ENCODE measurements around the gene MVB12B.

The MVB12B gene

DNA sequence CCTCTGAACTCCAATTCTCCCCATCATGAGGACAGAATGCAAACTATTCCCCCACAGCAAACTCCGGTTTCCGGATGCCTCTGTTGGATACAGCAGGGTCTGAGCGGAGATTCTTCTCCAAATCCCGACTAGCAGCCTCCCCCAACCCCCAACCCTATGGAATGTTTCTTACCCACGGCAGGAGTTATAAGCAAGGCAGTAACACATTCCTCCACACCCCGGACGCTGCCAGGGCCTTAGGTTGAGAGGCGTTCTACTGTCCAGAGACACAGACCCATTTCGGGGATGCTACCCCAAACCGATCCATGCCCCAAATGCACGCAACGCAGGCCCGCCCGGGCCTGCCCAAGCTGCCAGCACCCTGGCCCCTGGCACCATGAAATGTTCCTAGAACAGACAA, 201.5 kb downstream of the MVB12B start:
- Histone ChIP-seq H3K9me3 (no peaks in the 10 kb centered on the region), H3K4me3 (no peak overlapping the region), H3K4me2 (no peak overlapping the region), H3K4me1 (peaks cover 14% of the 10 kb centered on the region), H3K9ac (no peak overlapping the region), H4K20me1 (no peaks in the 10 kb centered on the region), H3K27ac (no peak overlapping the region), H3K27me3 (0 out of 2 replicates have a peak, but pooled peaks cover 6% of the 10 kb centered on the region), H3K36me3 (no peaks in the 10 kb centered on the region)
- TF ChIP-seq Cebpa-rat (IDR thresholded peaks at IDR 0.05): no peak

DNA sequence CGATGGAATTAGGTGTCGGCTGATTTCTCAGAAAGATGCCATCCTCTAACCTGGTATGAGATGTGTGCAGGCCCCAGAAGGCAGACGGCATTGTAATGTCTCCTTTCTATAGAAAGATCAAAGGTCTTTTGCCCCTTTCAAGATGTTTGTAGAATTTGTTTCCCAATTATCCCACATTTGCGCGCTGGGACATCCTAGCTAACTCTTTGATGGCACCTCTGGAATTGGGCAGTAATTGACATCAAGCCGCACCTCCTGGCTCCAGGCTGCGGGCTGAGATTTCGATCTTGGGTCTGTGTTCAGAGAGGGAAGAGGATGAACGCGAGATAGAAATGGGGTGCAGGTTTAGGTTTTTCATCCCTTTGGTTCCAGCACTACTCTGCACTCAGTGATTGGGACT, 202.3 kb downstream of the MVB12B start:
- no peak for TF ChIP-seq Cebpa-rat (IDR thresholded peaks at IDR 0.05)
- no peak overlapping the region for H3K9ac ChIP-seq
- no peak overlapping the region for H3K4me2 ChIP-seq
- no peak overlapping the region for H3K27ac ChIP-seq
- no peaks in the 10 kb centered on the region for H4K20me1 ChIP-seq
- H3K4me3 ChIP-seq: no peak overlapping the region
- H3K36me3 ChIP-seq: no peaks in the 10 kb centered on the region
- H3K27me3 ChIP-seq: 0 out of 2 replicates have a peak, but pooled peaks cover 6% of the 10 kb centered on the region
- peaks cover 17% of the 10 kb centered on the region for H3K4me1 ChIP-seq
- H3K9me3 ChIP-seq: no peaks in the 10 kb centered on the region

DNA sequence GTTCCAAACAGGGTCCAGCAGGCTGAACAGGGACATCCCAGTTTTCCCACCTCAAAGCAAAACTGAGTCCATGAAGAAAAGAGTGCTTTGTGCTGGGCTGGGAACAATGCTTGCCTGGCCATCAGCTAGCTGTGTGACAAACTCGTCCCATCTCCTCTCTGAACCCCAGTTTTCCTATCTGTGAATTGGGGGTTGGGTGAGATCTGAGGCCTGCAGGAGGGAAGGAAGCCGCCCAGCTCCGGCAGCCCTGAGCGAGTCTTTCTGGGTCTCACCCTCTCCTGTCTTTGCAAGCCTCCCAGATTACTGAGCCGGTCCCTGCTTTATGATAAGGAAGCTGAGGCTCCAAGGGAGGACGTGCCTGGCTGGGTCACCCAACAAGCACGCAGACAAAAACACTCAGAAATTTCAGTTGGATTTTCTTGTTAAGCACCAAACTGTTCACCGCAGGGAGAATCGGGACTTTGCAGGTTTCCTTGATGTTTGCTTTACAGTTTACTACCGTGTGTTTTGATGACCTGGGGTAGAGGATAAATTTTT, 204.5 kb downstream of the MVB12B start:
- Histone ChIP-seq H3K4me1 (peaks cover 25% of the 10 kb centered on the region; the same call in 1 of the 2 replicates), H3K27me3 (0 out of 2 replicates have a peak, but pooled peaks cover 5% of the 10 kb centered on the region), H3K9ac (no peak overlapping the region), H3K27ac (no peak overlapping the region), H3K4me3 (no peak overlapping the region), H4K20me1 (no peaks in the 10 kb centered on the region), H3K36me3 (no peaks in the 10 kb centered on the region), H3K9me3 (no peaks in the 10 kb centered on the region), H3K4me2 (no peak overlapping the region)
- no peak for TF ChIP-seq Cebpa-rat (IDR thresholded peaks at IDR 0.05)

DNA sequence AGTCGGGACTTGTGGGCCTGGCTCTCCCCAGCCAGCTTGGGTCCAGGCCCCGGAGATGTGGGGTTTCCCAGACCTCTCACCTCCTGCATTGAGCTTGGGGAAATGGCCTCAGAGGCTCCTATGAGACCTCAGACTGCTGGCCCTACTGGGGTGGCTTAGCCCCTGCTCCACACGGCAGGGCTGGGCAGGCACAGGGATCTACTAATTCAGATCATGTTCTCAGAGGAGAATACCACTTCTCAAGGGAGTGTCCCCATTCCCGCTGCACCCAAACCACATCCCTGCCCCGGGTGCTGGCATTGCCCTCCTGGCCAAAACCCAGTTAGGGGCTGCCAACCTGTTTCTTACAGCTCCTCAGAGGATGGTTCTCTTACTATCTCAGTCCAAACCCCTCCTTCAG, 205.0 kb downstream of the MVB12B start:
- H4K20me1 ChIP-seq: no peaks in the 10 kb centered on the region
- H3K27me3 ChIP-seq: no peaks in the 10 kb centered on the region
- H3K4me1 ChIP-seq: peaks cover 21% of the 10 kb centered on the region; the same call in 1 of the 2 replicates
- no peaks in the 10 kb centered on the region for H3K9me3 ChIP-seq
- no peaks in the 10 kb centered on the region for H3K36me3 ChIP-seq
- no peak overlapping the region for H3K4me2 ChIP-seq
- H3K4me3 ChIP-seq: no peak overlapping the region
- H3K27ac ChIP-seq: no peak overlapping the region
- TF ChIP-seq Cebpa-rat (IDR thresholded peaks at IDR 0.05): no peak
- H3K9ac ChIP-seq: no peak overlapping the region

DNA sequence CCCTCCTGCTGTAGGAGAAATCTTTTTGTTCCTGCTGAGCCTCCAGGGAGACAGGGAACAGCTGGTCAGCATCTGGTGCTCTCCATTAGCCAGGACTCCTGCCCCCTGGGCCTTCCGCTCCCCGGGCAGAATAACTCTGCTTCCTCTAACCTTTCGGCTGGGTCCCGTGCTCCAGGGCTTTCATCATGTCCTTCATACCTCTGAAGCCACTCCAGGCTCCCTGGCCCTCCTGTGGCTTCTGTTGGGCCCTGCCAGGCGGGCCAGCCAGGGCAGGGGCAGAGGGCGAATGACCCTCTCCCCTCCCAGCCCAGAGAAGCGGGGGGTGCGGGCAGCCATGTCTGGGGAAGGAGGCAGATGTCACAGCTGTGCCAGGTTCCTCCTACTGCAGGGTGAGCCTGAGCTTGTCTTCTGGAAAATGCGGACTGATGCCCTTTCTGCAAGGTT, 205.4 kb downstream of the MVB12B start:
- H3K4me2 ChIP-seq: no peak overlapping the region
- no peak overlapping the region for H3K9ac ChIP-seq
- H3K27me3 ChIP-seq: no peaks in the 10 kb centered on the region
- H3K36me3 ChIP-seq: no peaks in the 10 kb centered on the region
- no peak for TF ChIP-seq Cebpa-rat (IDR thresholded peaks at IDR 0.05)
- peaks cover 19% of the 10 kb centered on the region; the same call in 1 of the 2 replicates for H3K4me1 ChIP-seq
- H4K20me1 ChIP-seq: no peaks in the 10 kb centered on the region
- H3K4me3 ChIP-seq: no peak overlapping the region
- no peaks in the 10 kb centered on the region for H3K9me3 ChIP-seq
- no peak overlapping the region for H3K27ac ChIP-seq

DNA sequence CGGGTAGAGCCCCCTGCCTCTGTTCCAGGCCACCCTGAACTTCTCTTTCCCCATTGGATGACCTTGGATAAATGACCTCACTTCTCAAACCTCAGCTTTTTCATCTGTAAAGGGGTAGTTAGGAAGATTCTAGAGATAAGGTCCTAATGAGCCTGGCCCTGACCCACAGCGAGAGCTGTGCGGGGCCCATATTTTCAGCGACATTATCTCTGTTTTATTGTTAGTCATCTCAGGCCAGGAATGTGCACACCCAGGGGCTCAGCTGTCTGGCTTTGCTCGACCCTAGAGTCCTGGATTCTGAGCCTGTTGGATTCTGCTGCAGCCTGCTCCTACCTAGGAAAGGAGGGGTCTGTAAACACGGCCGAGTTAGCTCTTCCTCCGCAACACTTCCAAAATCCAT, 205.9 kb downstream of the MVB12B start:
- no peaks in the 10 kb centered on the region for H3K9me3 ChIP-seq
- no peaks in the 10 kb centered on the region for H3K27me3 ChIP-seq
- no peaks in the 10 kb centered on the region for H3K36me3 ChIP-seq
- no peak overlapping the region for H3K4me3 ChIP-seq
- no peak overlapping the region for H3K9ac ChIP-seq
- H3K27ac ChIP-seq: no peak overlapping the region
- no peaks in the 10 kb centered on the region for H4K20me1 ChIP-seq
- peaks cover 19% of the 10 kb centered on the region; the same call in 1 of the 2 replicates for H3K4me1 ChIP-seq
- H3K4me2 ChIP-seq: no peak overlapping the region
- no peak for TF ChIP-seq Cebpa-rat (IDR thresholded peaks at IDR 0.05)

DNA sequence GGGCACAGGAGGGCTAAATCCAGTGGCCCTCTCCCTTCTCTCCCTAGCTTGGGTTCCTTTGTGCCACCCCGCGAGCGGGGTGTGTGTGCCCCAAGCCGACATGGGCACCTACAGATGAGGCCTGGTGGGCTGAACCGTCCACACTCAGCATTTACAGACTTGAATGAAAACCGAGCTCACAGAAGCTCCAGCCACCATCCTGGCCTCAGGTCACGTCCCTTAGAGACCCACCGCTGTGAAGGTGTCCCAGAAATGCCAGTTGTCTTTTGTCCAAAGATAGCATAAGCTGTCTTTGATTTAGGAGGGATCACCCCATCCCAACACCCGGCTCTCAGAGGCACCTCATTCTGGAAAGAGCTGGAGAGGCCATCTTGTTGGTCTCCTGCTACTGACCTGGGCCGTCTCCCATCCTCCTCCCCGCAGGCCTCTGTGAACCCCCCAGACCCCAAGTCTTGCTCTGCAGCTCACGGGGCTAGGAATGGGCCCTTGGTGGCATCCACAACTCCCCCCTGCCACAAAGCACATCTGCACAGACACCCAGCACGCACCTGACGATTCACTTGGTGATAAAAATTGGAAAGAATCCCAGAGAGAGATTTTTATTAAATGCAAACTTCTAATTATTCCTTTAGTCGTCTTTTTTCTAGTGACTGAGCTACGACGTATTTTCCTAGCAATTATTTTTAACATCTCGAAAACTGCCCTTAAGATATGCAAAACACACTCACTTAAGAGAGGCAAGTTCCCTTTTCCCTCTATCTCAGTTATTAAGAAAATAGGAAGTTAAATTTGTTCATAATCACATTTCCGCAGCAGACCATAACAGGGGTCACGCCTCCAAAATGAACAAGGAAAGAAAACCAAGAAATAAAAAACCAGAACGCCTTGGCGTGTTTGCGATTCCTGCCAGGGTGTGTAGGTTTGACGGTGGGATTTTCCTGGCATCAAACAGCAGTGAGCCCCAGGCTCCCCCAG, 206.6 kb downstream of the MVB12B start:
- H3K9ac ChIP-seq: no peak overlapping the region
- H3K27me3 ChIP-seq: no peaks in the 10 kb centered on the region
- no peak for TF ChIP-seq Cebpa-rat (IDR thresholded peaks at IDR 0.05)
- H3K4me3 ChIP-seq: no peak overlapping the region
- H3K27ac ChIP-seq: no peak overlapping the region
- no peaks in the 10 kb centered on the region for H3K36me3 ChIP-seq
- no peaks in the 10 kb centered on the region for H4K20me1 ChIP-seq
- H3K4me1 ChIP-seq: peaks cover 19% of the 10 kb centered on the region; the same call in 1 of the 2 replicates
- H3K4me2 ChIP-seq: no peak overlapping the region
- H3K9me3 ChIP-seq: no peaks in the 10 kb centered on the region

DNA sequence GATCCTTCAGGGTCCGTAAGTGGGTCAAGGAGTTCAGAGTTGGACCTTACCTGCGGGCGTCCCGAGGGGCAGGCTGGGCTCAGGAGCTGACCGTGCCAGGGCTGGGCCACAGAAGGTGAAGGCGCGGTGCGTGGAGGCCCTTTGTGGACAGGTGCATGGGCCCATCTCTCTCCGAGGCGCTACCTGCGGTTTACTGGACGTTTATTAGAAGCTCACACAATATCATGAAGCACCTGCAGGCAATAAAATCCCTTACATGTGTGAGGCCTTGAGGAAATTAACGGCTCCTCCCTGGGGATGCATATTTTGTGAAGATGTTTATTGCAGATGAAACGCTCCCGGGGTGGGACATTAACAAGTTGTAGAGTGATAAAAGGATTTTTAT, 207.3 kb downstream of the MVB12B start:
- Histone ChIP-seq H3K4me1 (peaks cover 19% of the 10 kb centered on the region; the same call in 1 of the 2 replicates), H3K4me2 (no peak overlapping the region), H3K27ac (no peak overlapping the region), H3K36me3 (no peaks in the 10 kb centered on the region), H3K9me3 (no peaks in the 10 kb centered on the region), H3K27me3 (no peaks in the 10 kb centered on the region), H3K4me3 (no peak overlapping the region), H4K20me1 (no peaks in the 10 kb centered on the region), H3K9ac (no peak overlapping the region)
- TF ChIP-seq Cebpa-rat (IDR thresholded peaks at IDR 0.05): no peak

DNA sequence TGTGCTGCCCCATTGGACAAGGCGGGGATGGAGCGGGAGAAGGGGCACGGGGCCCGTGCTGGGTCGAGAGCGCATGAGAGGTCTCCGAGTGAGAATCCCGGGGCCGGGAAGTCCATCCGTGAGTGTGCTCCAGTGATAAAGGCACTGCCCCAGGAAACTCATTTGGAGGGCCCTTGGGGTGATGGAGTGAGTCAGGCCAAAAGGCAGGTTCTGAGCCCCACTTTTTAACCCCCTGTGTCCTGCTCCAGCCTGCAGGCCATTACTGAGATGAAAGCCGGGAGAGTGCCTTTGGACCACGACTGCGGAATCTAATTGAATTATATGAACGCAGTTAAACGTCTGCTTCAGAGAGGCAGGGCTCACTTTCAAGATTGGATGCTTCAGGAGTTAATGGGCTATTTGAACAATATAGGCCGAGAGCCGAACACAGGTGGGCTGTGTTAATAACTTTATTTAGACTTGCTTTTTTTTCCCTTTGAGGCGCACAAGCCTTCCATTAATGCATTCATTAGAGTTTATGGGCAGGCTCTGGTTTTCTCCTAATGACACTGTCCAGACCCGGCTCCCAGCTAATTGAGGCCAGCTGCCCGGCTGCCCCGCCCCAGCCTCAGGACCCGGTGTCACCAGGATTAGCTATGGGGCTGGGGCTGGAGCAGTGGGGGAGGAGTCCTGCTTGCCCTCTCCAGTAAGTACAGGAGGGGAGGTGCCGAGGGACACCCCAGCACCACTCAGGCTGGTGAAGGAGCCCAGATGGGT, 208.0 kb downstream of the MVB12B start:
- Histone ChIP-seq H3K4me1 (peaks cover 19% of the 10 kb centered on the region; the same call in 1 of the 2 replicates), H3K4me3 (no peak overlapping the region), H3K27me3 (no peaks in the 10 kb centered on the region), H3K9me3 (no peaks in the 10 kb centered on the region), H3K36me3 (no peaks in the 10 kb centered on the region), H3K27ac (no peak overlapping the region), H3K4me2 (peak overlapping the region; percentile 10), H3K9ac (no peak overlapping the region), H4K20me1 (no peaks in the 10 kb centered on the region)
- no peak for TF ChIP-seq Cebpa-rat (IDR thresholded peaks at IDR 0.05)

Data from BLaER1 (cell line).